Ectodermal cell (in vitro differentiated cells): ENCODE measurements around the gene CRYBA4.

Source experiments
- H3K27ac ChIP-seq: 2 replicates; pipeline ENCODE4 v1.7.0; 2013; ENCODE audit warnings: mild to moderate bottlenecking, low read depth, low read length; ENCODE audit not compliant: insufficient read depth, poor library complexity, severe bottlenecking
- H3K27me3 ChIP-seq: 2 replicates; pipeline ENCODE4 v1.7.0; 2013; ENCODE audit warnings: mild to moderate bottlenecking, low read length; ENCODE audit not compliant: insufficient read depth, control insufficient read depth, poor library complexity, severe bottlenecking
- H3K36me3 ChIP-seq: one replicate; pipeline ENCODE4 v1.7.0; 2013; ENCODE audit warnings: low read length; ENCODE audit not compliant: control insufficient read depth, insufficient read depth
- H3K4me1 ChIP-seq: one replicate; pipeline ENCODE4 v1.7.0; 2013; ENCODE audit warnings: low read length; ENCODE audit not compliant: control insufficient read depth, insufficient read depth
- H3K4me3 ChIP-seq: 2 replicates; pipeline ENCODE4 v1.7.0; 2013; ENCODE audit warnings: low read depth, low read length, control low read depth; ENCODE audit not compliant: insufficient read depth
- H3K9me3 ChIP-seq: 2 replicates; pipeline ENCODE4 v1.7.0; 2013; ENCODE audit warnings: mild to moderate bottlenecking, low read length, moderate library complexity; ENCODE audit not compliant: control insufficient read depth
- WGBS, 2 experiments: methylation state at CpG; one replicate each; pipeline ENCODE4 v1.1.7; 2013; ENCODE audit warnings: missing lambda C conversion rate in 2 of 2; 5-methylcytosine and 5-hydroxymethylcytosine counted together

CRYBA4 gene

GRCh38 chr22:26597026-26597425 lies 24.7 kb upstream of the CRYBA4 start:
- H3K9me3 ChIP-seq = no peaks in the 10 kb centered on the region
- H3K27me3 ChIP-seq = no peaks in the 10 kb centered on the region
- no peaks in the 10 kb centered on the region for H3K36me3 ChIP-seq
- no peak overlapping the region for H3K27ac ChIP-seq
- no peaks in the 10 kb centered on the region for H3K4me1 ChIP-seq
- H3K4me3 ChIP-seq = no peak overlapping the region
- WGBS, 2 experiments = 91 to 92% methylated on average over 4 of the region's 4 CpGs

GRCh38 chr22:26597480-26597879 lies 24.3 kb upstream of the CRYBA4 start:
- no peaks in the 10 kb centered on the region for H3K4me1 ChIP-seq
- WGBS, 2 experiments = 93 to 97% methylated on average over 4 of the region's 4 CpGs
- no peaks in the 10 kb centered on the region for H3K9me3 ChIP-seq
- H3K4me3 ChIP-seq = no peak overlapping the region
- H3K36me3 ChIP-seq = no peaks in the 10 kb centered on the region
- no peak overlapping the region for H3K27ac ChIP-seq
- no peaks in the 10 kb centered on the region for H3K27me3 ChIP-seq

- WGBS, 2 experiments = 90 to 91% methylated on average over 11 of the region's 11 CpGs
Observed at GRCh38 chr22:26599505-26599904, 22.3 kb upstream of the CRYBA4 start.

GRCh38 chr22:26601726-26602125 lies 20.0 kb upstream of the CRYBA4 start:
- 94 to 95% methylated on average over 12 of the region's 12 CpGs for WGBS, 2 experiments
- Histone ChIP-seq H3K4me1 (no peaks in the 10 kb centered on the region), H3K36me3 (no peaks in the 10 kb centered on the region), H3K4me3 (no peak overlapping the region), H3K27me3 (no peaks in the 10 kb centered on the region), H3K27ac (no peak overlapping the region), H3K9me3 (no peaks in the 10 kb centered on the region)

More at GRCh38 chr22:26599505-26599904, 22.3 kb upstream of the CRYBA4 start:
- H3K9me3 ChIP-seq = no peaks in the 10 kb centered on the region
- no peaks in the 10 kb centered on the region for H3K27me3 ChIP-seq
- H3K27ac ChIP-seq = no peak overlapping the region
- no peaks in the 10 kb centered on the region for H3K4me1 ChIP-seq
- no peaks in the 10 kb centered on the region for H3K36me3 ChIP-seq
- H3K4me3 ChIP-seq = no peak overlapping the region

GRCh38 chr22:26602127-26602526 lies 19.6 kb upstream of the CRYBA4 start:
- Histone ChIP-seq H3K27ac (no peak overlapping the region), H3K9me3 (no peaks in the 10 kb centered on the region), H3K4me1 (no peaks in the 10 kb centered on the region), H3K27me3 (no peaks in the 10 kb centered on the region), H3K4me3 (no peak overlapping the region), H3K36me3 (no peaks in the 10 kb centered on the region)
- 94 to 95% methylated on average over 4 of the region's 4 CpGs for WGBS, 2 experiments

- H3K27ac ChIP-seq = no peak overlapping the region
- no peak overlapping the region for H3K4me3 ChIP-seq
- 70 to 71% methylated on average over 1 of the region's 1 CpG for WGBS, 2 experiments
- no peaks in the 10 kb centered on the region for H3K9me3 ChIP-seq
- H3K27me3 ChIP-seq = no peaks in the 10 kb centered on the region
- no peaks in the 10 kb centered on the region for H3K4me1 ChIP-seq
- no peaks in the 10 kb centered on the region for H3K36me3 ChIP-seq
Observed at GRCh38 chr22:26604368-26604767, 17.4 kb upstream of the CRYBA4 start.

GRCh38 chr22:26606611-26607010 lies 15.2 kb upstream of the CRYBA4 start:
- WGBS, 2 experiments = 94 to 100% methylated on average over 4 of the region's 4 CpGs
- Histone ChIP-seq H3K27ac (no peak overlapping the region), H3K36me3 (no peaks in the 10 kb centered on the region), H3K4me1 (no peaks in the 10 kb centered on the region), H3K4me3 (no peak overlapping the region), H3K27me3 (no peaks in the 10 kb centered on the region), H3K9me3 (no peaks in the 10 kb centered on the region)

- Histone ChIP-seq H3K4me1 (no peaks in the 10 kb centered on the region), H3K36me3 (no peaks in the 10 kb centered on the region), H3K9me3 (no peaks in the 10 kb centered on the region), H3K27me3 (peaks cover 6% of the 10 kb centered on the region), H3K4me3 (no peak overlapping the region), H3K27ac (no peak overlapping the region)
- 33 to 34% methylated on average over 2 of the region's 2 CpGs for WGBS, 2 experiments
Observed at GRCh38 chr22:26608129-26608528, 13.6 kb upstream of the CRYBA4 start.

- Histone ChIP-seq H3K36me3 (no peaks in the 10 kb centered on the region), H3K27me3 (peaks cover 13% of the 10 kb centered on the region), H3K27ac (no peak overlapping the region), H3K4me3 (no peak overlapping the region), H3K4me1 (no peaks in the 10 kb centered on the region), H3K9me3 (no peaks in the 10 kb centered on the region)
- WGBS, 2 experiments = 95 to 97% methylated on average over 2 of the region's 2 CpGs
Observed at GRCh38 chr22:26609287-26609686, 12.5 kb upstream of the CRYBA4 start.

- Histone ChIP-seq H3K4me3 (no peak overlapping the region), H3K4me1 (peaks cover 3% of the 10 kb centered on the region), H3K9me3 (no peaks in the 10 kb centered on the region), H3K27ac (no peak overlapping the region), H3K36me3 (no peaks in the 10 kb centered on the region), H3K27me3 (peaks cover 16% of the 10 kb centered on the region)
- WGBS, 2 experiments = 89 to 92% methylated on average over 12 of the region's 12 CpGs
Observed at GRCh38 chr22:26610072-26610958, 11.4 kb upstream of the CRYBA4 start.
